LNCaP clone FGC (cell line): ENCODE data around the gene CDC42BPG.

Source experiments
- DNase-seq: peaks from one replicate; pipeline ENCODE4 v3.0.0-alpha.2; 2011; ENCODE audit warnings: low read depth
- H3K4me3 ChIP-seq: 2 replicates; pipeline ENCODE4 v1.5.1; 2011; ENCODE audit warnings: mild to moderate bottlenecking, low read depth, low read length, control low read depth
- TF ChIP-seq, protein P1 (sequence below): IDR thresholded peaks from 2 replicates; pipeline ENCODE4 v1.5.1; 2012; ENCODE audit warnings: mild to moderate bottlenecking; ENCODE audit not compliant: control insufficient read depth, insufficient read depth; ENCODE audit errors: extremely low read depth

Gene CDC42BPG

GRCh38 chr11:64777449-64778222 lies 66.8 kb downstream of the CDC42BPG start:
- TF ChIP-seq, protein P1, sequence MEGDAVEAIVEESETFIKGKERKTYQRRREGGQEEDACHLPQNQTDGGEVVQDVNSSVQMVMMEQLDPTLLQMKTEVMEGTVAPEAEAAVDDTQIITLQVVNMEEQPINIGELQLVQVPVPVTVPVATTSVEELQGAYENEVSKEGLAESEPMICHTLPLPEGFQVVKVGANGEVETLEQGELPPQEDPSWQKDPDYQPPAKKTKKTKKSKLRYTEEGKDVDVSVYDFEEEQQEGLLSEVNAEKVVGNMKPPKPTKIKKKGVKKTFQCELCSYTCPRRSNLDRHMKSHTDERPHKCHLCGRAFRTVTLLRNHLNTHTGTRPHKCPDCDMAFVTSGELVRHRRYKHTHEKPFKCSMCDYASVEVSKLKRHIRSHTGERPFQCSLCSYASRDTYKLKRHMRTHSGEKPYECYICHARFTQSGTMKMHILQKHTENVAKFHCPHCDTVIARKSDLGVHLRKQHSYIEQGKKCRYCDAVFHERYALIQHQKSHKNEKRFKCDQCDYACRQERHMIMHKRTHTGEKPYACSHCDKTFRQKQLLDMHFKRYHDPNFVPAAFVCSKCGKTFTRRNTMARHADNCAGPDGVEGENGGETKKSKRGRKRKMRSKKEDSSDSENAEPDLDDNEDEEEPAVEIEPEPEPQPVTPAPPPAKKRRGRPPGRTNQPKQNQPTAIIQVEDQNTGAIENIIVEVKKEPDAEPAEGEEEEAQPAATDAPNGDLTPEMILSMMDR: no peak
- peak; percentile 51 for DNase-seq
- H3K4me3 ChIP-seq: peak overlapping the region; percentile 63

- peak overlapping the region; percentile 63 for H3K4me3 ChIP-seq
- no peak for DNase-seq
- TF ChIP-seq, protein P1: no peak
These were observed 67.6 kb downstream of the CDC42BPG start for GRCh38 chr11:64776875-64777274.

GRCh38 chr11:64776425-64776824 lies 68.0 kb downstream of the CDC42BPG start:
- DNase-seq: no peak
- peak overlapping the region; percentile 63 for H3K4me3 ChIP-seq

DNA sequence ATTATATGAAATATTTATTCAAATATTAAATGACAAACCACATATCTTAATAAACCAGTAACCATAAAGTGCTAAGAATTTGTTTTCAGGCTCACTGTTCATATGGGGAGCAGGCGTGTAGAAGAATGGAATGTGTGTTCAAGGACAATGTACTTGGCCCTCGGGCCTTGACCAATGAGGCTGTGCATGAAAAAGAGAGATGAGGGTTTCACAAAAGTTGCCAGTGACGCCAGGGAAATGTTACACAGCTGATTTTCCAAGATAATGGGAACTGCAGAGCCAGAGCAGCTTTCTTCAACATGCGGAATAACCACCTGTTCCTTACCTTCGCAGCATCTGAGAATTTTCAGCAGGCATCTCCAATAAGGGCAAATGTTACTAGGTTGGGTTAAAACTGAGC lies 70.3 kb downstream of the CDC42BPG start:
- DNase-seq: no peak
- TF ChIP-seq, protein P1: no peak
- H3K4me3 ChIP-seq: no peak overlapping the region

More at GRCh38 chr11:64776425-64776824, 68.0 kb downstream of the CDC42BPG start:
- TF ChIP-seq, protein P1: no peak
